Neural progenitor cell (in vitro differentiated cells): ENCODE measurements around the gene NRG3. TPM values are rescaled to one million over a fixed set of nuclear protein-coding genes. Genes with fewer than 3 reads are reported as not detected.

Experiments used
- DNase-seq: peaks from one replicate; pipeline ENCODE4 v3.0.0-alpha.2; 2016; ENCODE audit warnings: low spot score
- H2AFZ ChIP-seq: fragments of 200-600 bp; sonication (generic); replicated peaks from 2 replicates; pipeline ENCODE4 v1.6.1; 2016; ENCODE audit warnings: antibody characterized with exemption
- H3F3A ChIP-seq: fragments of 200-600 bp; sonication (generic); 2 replicates; pipeline ENCODE4 v1.6.1; 2016; ENCODE audit warnings: antibody characterized with exemption, low read depth
- H3K27ac ChIP-seq: fragments of 200-600 bp; sonication (generic); 2 replicates; pipeline ENCODE4 v1.5.1; 2016; ENCODE audit warnings: mild to moderate bottlenecking
- H3K27me3 ChIP-seq: fragments of 200-600 bp; sonication (generic); 2 replicates; pipeline ENCODE4 v1.6.1; 2016; ENCODE audit warnings: mild to moderate bottlenecking, moderate library complexity
- H3K36me3 ChIP-seq: fragments of 200-600 bp; sonication (generic); 2 replicates; pipeline ENCODE4 v1.5.1; 2016
- H3K4me1 ChIP-seq: fragments of 200-600 bp; sonication (generic); 2 replicates; pipeline ENCODE4 v1.6.1; 2016; ENCODE audit warnings: mixed run types
- H3K4me2 ChIP-seq: fragments of 200-600 bp; sonication (generic); 2 replicates; pipeline ENCODE4 v1.6.1; 2016
- H3K4me3 ChIP-seq: fragments of 200-600 bp; sonication (generic); 2 replicates; pipeline ENCODE4 v1.5.1; 2016
- H3K79me2 ChIP-seq: fragments of 200-600 bp; sonication (generic); 2 replicates; pipeline ENCODE4 v1.6.1; 2016; ENCODE audit warnings: low read depth
- H3K9ac ChIP-seq: fragments of 200-600 bp; sonication (generic); 2 replicates; pipeline ENCODE4 v1.6.1; 2016
- H3K9me3 ChIP-seq: fragments of 200-600 bp; sonication (generic); 2 replicates; pipeline ENCODE4 v1.5.1; 2016; ENCODE audit warnings: low read depth
- H4K20me1 ChIP-seq: fragments of 200-600 bp; sonication (generic); 2 replicates; pipeline ENCODE4 v1.6.1; 2016; ENCODE audit warnings: low read depth
- H3K27ac Mint-ChIP-seq: 3 replicates; pipeline ENCODE4 v1.8.0; 2021; ENCODE audit warnings: mixed read lengths
- H3K27me3 Mint-ChIP-seq: 2 replicates; pipeline ENCODE4 v1.8.0; 2022; ENCODE audit warnings: low read depth, mild to moderate bottlenecking, inconsistent platforms, moderate library complexity, mixed read lengths; ENCODE audit not compliant: insufficient read depth
- H3K36me3 Mint-ChIP-seq: 3 replicates; pipeline ENCODE4 v1.8.0; 2021; ENCODE audit warnings: mixed read lengths
- H3K4me1 Mint-ChIP-seq: 3 replicates; pipeline ENCODE4 v1.8.0; 2021; ENCODE audit warnings: mixed read lengths
- H3K4me3 Mint-ChIP-seq: 3 replicates; pipeline ENCODE4 v1.8.0; 2021; ENCODE audit warnings: mild to moderate bottlenecking, moderate library complexity, mixed read lengths
- H3K9me3 Mint-ChIP-seq: 3 replicates; pipeline ENCODE4 v1.8.0; 2020; ENCODE audit warnings: mixed read lengths
- EZH2 ChIP-seq: fragments of 200-600 bp; sonication (generic); IDR thresholded peaks from 2 replicates; pipeline ENCODE4 v1.6.1; 2017; ENCODE audit warnings: antibody characterized with exemption, mild to moderate bottlenecking, moderate library complexity
- EZH2phosphoT487 ChIP-seq: fragments of 200-600 bp; sonication (generic); IDR thresholded peaks from 2 replicates; pipeline ENCODE4 v1.6.1; 2017; ENCODE audit warnings: antibody characterized with exemption
- total RNA-seq: library from RNA; depleted of rRNA; stranded (reverse); fragments of >200 nt; gene quantifications from 2 replicates; pipeline ENCODE4 v1.2.3, GENCODE V29; 2015; ENCODE audit warnings: low replicate concordance
- TF ChIP-seq, protein P1 (sequence below): fragments of 200-600 bp; sonication (generic); IDR thresholded peaks from 2 replicates; pipeline ENCODE4 v1.5.1; 2017; ENCODE audit warnings: antibody characterized with exemption, mild to moderate bottlenecking

NRG3 gene
- total RNA-seq, 1 donor from 2014 or later, result 1.9 TPM

DNA sequence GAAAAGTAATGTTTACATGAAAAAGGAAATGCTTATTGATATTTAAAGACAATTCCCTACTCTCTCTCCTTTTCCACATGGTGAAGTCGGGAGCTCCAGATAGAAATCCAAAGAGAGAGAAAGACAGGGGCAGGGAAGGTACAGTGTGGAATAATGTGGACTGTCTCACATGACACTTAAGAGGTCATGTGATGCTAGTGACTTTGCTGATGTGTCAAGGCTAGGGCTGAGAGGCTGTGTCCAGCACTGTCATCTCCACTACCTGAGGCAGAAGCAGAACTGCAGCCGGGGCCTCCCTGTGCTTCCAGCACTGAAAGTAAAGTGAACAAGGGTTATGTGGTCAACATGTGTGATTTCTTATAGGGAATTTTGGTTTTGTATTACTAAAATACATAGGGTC is 26.0 kb downstream of the NRG3 start:
- Histone ChIP-seq H3K27ac (no peak overlapping the region), H3K9me3 (no peaks in the 10 kb centered on the region), H3K36me3 (no peaks in the 10 kb centered on the region), H3K27me3 (no peaks in the 10 kb centered on the region), H3K4me2 (no peak overlapping the region), H3K79me2 (no peaks in the 10 kb centered on the region), H3K9ac (no peak overlapping the region), H3K4me3 (no peak overlapping the region), H4K20me1 (no peaks in the 10 kb centered on the region), H3K4me1 (peaks cover 5% of the 10 kb centered on the region), H2AFZ (no peak overlapping the region), H3F3A (no peaks in the 10 kb centered on the region)
- Mint-ChIP-seq H3K27me3 (no peaks in the 10 kb centered on the region), H3K36me3 (no peaks in the 10 kb centered on the region), H3K9me3 (no peaks in the 10 kb centered on the region), H3K4me1 (peaks cover 11% of the 10 kb centered on the region), H3K4me3 (no peak overlapping the region), H3K27ac (no peak overlapping the region)
- DNase-seq, result no peak
- TF ChIP-seq EZH2 (no peak), EZH2phosphoT487 (no peak)
- TF ChIP-seq, protein P1, sequence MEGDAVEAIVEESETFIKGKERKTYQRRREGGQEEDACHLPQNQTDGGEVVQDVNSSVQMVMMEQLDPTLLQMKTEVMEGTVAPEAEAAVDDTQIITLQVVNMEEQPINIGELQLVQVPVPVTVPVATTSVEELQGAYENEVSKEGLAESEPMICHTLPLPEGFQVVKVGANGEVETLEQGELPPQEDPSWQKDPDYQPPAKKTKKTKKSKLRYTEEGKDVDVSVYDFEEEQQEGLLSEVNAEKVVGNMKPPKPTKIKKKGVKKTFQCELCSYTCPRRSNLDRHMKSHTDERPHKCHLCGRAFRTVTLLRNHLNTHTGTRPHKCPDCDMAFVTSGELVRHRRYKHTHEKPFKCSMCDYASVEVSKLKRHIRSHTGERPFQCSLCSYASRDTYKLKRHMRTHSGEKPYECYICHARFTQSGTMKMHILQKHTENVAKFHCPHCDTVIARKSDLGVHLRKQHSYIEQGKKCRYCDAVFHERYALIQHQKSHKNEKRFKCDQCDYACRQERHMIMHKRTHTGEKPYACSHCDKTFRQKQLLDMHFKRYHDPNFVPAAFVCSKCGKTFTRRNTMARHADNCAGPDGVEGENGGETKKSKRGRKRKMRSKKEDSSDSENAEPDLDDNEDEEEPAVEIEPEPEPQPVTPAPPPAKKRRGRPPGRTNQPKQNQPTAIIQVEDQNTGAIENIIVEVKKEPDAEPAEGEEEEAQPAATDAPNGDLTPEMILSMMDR, result no peak

DNA sequence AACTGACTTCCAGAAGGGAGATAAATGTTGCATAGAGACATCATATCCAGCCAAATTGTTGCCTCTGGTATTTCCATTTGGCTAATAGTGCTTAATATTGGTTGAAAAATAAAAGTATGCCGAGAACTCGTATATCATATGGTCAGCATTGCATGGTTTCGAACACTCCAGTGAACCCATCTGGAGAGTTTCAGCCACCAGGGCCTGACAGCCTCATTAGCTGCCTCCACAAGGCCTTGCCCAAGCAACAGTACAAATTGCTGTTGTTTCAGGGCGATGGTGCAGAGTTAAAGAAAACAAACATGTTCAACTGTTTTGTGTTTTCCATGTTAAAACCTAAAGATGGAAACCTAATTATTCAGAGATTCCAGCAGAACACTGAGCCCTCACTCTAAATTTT is 28.5 kb downstream of the NRG3 start:
- Mint-ChIP-seq H3K4me3 (no peak overlapping the region), H3K9me3 (no peaks in the 10 kb centered on the region), H3K27me3 (peaks cover 4% of the 10 kb centered on the region), H3K4me1 (no peaks in the 10 kb centered on the region), H3K27ac (no peak overlapping the region), H3K36me3 (no peaks in the 10 kb centered on the region)
- Histone ChIP-seq H3K79me2 (no peaks in the 10 kb centered on the region), H3K9me3 (no peaks in the 10 kb centered on the region), H3K4me2 (no peak overlapping the region), H3K4me1 (peaks cover 5% of the 10 kb centered on the region), H3K4me3 (no peak overlapping the region), H3K27ac (no peak overlapping the region), H3K36me3 (no peaks in the 10 kb centered on the region), H2AFZ (no peak overlapping the region), H3K27me3 (no peaks in the 10 kb centered on the region), H4K20me1 (no peaks in the 10 kb centered on the region), H3F3A (no peaks in the 10 kb centered on the region), H3K9ac (no peak overlapping the region)
- DNase-seq, result no peak
- TF ChIP-seq, protein P1, result no peak
- TF ChIP-seq EZH2 (no peak), EZH2phosphoT487 (no peak)

DNA sequence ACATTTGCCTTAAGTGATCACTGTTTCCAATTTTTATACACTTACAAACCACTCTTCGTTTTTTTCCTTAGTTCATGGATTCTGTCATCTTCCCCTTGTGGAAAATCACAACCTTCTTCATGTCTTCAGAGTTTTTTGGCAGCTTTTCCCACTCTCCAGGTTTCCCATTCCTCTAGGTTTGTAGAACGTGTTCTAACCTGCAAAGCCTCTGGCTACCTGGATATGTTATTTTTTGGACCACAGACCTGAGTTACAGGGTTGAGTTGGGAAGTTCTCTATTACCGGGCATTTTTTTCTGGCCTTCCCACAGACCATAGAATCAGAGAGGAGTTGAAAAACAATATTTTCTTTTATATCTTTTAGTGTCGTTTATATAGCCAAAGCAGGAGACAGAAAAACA is 30.2 kb downstream of the NRG3 start:
- H3K4me3 ChIP-seq, result no peak overlapping the region
- H3K4me1 ChIP-seq, result peaks cover 5% of the 10 kb centered on the region
- H2AFZ ChIP-seq, result no peak overlapping the region
- TF ChIP-seq, protein P1, result no peak
- TF ChIP-seq EZH2phosphoT487 (no peak), EZH2 (no peak)
- no peak for DNase-seq
- H3K27me3 Mint-ChIP-seq, result peaks cover 4% of the 10 kb centered on the region
- H3K9ac ChIP-seq, result no peak overlapping the region
- no peaks in the 10 kb centered on the region for H3K9me3 ChIP-seq
- H3K79me2 ChIP-seq, result no peaks in the 10 kb centered on the region
- no peaks in the 10 kb centered on the region for H3K27me3 ChIP-seq
- H3K4me2 ChIP-seq, result no peak overlapping the region
- no peak overlapping the region for H3K4me3 Mint-ChIP-seq
- H3K9me3 Mint-ChIP-seq, result no peaks in the 10 kb centered on the region
- H3K36me3 ChIP-seq, result no peaks in the 10 kb centered on the region
- no peaks in the 10 kb centered on the region for H3K4me1 Mint-ChIP-seq
- no peak overlapping the region for H3K27ac ChIP-seq
- H3K36me3 Mint-ChIP-seq, result no peaks in the 10 kb centered on the region
- H3K27ac Mint-ChIP-seq, result no peak overlapping the region
- H3F3A ChIP-seq, result no peaks in the 10 kb centered on the region
- no peaks in the 10 kb centered on the region for H4K20me1 ChIP-seq

DNA sequence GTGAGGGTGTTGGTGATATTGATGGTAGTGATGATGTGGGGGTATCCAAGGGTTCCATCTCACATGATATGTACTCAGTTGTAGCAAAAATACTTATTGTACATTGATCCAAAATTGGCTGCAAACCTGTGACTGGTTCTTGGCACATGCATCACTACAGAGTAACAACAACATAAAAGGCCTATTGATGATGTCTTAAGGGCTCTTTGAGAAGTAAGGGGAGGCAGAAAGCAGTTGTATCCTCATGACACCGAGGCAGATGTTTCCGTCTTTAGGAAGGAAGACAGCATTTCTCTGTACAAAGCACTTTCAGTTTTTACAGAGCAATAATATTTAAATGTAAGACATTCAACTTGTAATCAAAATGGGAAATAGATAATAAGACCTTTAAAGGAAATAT is 34.5 kb downstream of the NRG3 start:
- H3K27me3 ChIP-seq, result no peaks in the 10 kb centered on the region
- Mint-ChIP-seq H3K9me3 (no peaks in the 10 kb centered on the region), H3K4me1 (no peaks in the 10 kb centered on the region), H3K27me3 (peaks cover 6% of the 10 kb centered on the region), H3K27ac (no peak overlapping the region), H3K36me3 (no peaks in the 10 kb centered on the region), H3K4me3 (no peak overlapping the region)
- no peaks in the 10 kb centered on the region for H3K9me3 ChIP-seq
- H3K4me1 ChIP-seq, result peaks cover 5% of the 10 kb centered on the region
- no peaks in the 10 kb centered on the region for H3K36me3 ChIP-seq
- H3K27ac ChIP-seq, result no peak overlapping the region
- no peak overlapping the region for H3K4me3 ChIP-seq
- no peak overlapping the region for H2AFZ ChIP-seq
- H3F3A ChIP-seq, result no peaks in the 10 kb centered on the region
- H3K4me2 ChIP-seq, result no peak overlapping the region
- TF ChIP-seq, protein P1, result no peak
- TF ChIP-seq EZH2phosphoT487 (no peak), EZH2 (no peak)
- DNase-seq, result no peak
- no peaks in the 10 kb centered on the region for H4K20me1 ChIP-seq
- H3K9ac ChIP-seq, result no peak overlapping the region
- H3K79me2 ChIP-seq, result no peaks in the 10 kb centered on the region
